ENCODE measurements around the gene DPH2. TPM values are rescaled to one million over a fixed set of nuclear protein-coding genes. Genes with fewer than 3 reads are reported as not detected.

Gene DPH2
- total RNA-seq, 1 donor from 2014 or later: 31.9 TPM

DNA sequence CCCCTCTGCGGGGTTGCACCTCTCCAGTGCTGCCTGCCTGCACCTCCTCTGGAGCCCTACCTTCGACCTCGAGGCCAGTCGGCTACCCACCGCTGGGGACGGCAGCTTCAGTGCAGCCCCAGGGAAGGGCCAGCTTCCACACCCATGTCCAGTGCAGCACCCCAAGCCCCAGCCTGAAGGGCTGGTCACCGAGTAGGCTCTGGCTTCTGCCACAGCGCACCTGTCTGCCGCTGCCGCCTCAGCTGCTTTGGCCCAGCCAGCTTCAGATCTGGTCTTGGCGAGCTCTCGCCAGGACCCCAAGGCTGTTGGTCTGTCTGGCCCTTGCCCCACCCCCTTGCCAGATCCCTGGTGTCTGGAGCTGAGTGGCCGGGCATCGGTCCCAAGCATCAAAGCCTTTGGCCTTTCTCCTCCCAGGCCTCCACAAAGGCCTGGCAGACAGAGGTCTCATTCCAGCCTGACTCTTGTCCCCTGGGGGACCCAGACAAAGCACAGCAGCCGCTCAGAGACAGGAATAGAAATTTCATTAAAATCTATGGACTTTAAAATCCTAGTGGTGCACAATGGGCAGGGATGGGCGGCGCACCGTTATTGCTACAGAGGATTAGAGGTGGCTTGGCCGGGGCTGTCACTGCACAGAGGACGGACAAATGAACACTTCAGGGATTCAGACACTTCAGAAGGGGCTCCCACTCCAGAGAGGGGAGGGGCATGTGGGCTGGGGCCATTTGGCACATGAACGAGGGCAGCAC is 26.3 kb downstream of the DPH2 start:
- Histone ChIP-seq H3K27me3 (ENCODE audit: control insufficient read depth, insufficient read depth, low read length) (no peaks in the 10 kb centered on the region), H3K4me3 (ENCODE audit: low read depth, low read length) (no peak overlapping the region), H3K36me3 (ENCODE audit: control insufficient read depth, insufficient read depth, low read length) (peaks cover 17% of the 10 kb centered on the region)
- DNase-seq (ENCODE audit: low read depth): no peak
- no peak for FAIRE-seq
- TF ChIP-seq, protein P1, sequence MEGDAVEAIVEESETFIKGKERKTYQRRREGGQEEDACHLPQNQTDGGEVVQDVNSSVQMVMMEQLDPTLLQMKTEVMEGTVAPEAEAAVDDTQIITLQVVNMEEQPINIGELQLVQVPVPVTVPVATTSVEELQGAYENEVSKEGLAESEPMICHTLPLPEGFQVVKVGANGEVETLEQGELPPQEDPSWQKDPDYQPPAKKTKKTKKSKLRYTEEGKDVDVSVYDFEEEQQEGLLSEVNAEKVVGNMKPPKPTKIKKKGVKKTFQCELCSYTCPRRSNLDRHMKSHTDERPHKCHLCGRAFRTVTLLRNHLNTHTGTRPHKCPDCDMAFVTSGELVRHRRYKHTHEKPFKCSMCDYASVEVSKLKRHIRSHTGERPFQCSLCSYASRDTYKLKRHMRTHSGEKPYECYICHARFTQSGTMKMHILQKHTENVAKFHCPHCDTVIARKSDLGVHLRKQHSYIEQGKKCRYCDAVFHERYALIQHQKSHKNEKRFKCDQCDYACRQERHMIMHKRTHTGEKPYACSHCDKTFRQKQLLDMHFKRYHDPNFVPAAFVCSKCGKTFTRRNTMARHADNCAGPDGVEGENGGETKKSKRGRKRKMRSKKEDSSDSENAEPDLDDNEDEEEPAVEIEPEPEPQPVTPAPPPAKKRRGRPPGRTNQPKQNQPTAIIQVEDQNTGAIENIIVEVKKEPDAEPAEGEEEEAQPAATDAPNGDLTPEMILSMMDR (IDR thresholded peaks at IDR 0.05; ENCODE audit: insufficient read depth, low read length, severe bottlenecking): no peak

GRCh38 chr1:43996733-43997115 is 26.9 kb downstream of the DPH2 start:
- FAIRE-seq: no peak

DNA sequence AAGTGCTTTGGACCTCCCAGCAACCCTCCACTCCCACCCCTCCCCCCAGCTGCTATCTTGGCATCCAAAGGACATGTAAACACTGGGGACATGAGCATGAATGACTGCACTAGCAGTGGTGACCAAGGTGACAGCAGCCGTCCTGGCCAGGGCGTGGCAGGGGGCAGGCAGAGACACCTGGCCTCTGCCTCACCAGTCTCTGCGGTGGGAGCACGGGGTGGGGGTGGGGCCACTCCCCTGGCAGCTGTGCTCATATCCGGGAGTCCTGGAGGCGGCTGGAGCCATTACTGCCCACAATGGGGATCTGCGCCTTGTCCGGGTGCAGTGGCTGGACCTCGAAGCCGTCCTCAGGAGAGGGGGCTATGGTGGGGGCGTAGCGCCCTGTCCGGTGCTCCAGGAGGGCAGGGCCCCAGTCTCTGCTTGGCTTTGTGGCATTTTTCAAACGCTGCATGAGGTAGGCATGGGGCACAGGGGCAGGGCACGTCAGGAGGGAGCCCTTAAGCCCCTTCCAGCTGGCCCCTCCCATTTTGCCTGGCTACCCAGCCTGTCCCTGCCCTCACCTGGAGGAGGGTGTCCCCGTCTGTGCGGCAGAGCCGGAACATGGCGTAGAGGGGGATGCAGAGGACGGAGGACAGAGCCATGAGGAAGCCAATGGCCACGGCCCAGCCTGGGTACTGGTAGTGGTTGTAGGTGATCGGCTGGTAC is 27.6 kb downstream of the DPH2 start:
- H3K27me3 ChIP-seq (ENCODE audit: control insufficient read depth, insufficient read depth, low read length): no peaks in the 10 kb centered on the region
- TF ChIP-seq, protein P1 (IDR thresholded peaks at IDR 0.05; ENCODE audit: insufficient read depth, low read length, severe bottlenecking): no peak
- FAIRE-seq: no peak

More at GRCh38 chr1:43996733-43997115, 26.9 kb downstream of the DPH2 start:
- DNase-seq (ENCODE audit: low read depth): no peak
- TF ChIP-seq, protein P1 (IDR thresholded peaks at IDR 0.05; ENCODE audit: insufficient read depth, low read length, severe bottlenecking): no peak
- no peak overlapping the region for H3K4me3 ChIP-seq (ENCODE audit: low read depth, low read length)
- peaks cover 22% of the 10 kb centered on the region for H3K36me3 ChIP-seq (ENCODE audit: control insufficient read depth, insufficient read depth, low read length)
- H3K27me3 ChIP-seq (ENCODE audit: control insufficient read depth, insufficient read depth, low read length): no peaks in the 10 kb centered on the region

GRCh38 chr1:43998000-43998378 is 28.2 kb downstream of the DPH2 start:
- FAIRE-seq (no peak), DNase-seq (ENCODE audit: low read depth) (no peak)
- TF ChIP-seq, protein P1 (IDR thresholded peaks at IDR 0.05; ENCODE audit: insufficient read depth, low read length, severe bottlenecking): no peak
- Histone ChIP-seq H3K4me3 (ENCODE audit: low read depth, low read length) (no peak overlapping the region), H3K36me3 (ENCODE audit: control insufficient read depth, insufficient read depth, low read length) (peaks cover 32% of the 10 kb centered on the region), H3K27me3 (ENCODE audit: control insufficient read depth, insufficient read depth, low read length) (no peaks in the 10 kb centered on the region)

More for the DNA sequence above, 27.6 kb downstream of the DPH2 start:
- no peak for DNase-seq (ENCODE audit: low read depth)
- Histone ChIP-seq H3K4me3 (ENCODE audit: low read depth, low read length) (no peak overlapping the region), H3K36me3 (ENCODE audit: control insufficient read depth, insufficient read depth, low read length) (peaks cover 27% of the 10 kb centered on the region)

- Histone ChIP-seq H3K36me3 (ENCODE audit: control insufficient read depth, insufficient read depth, low read length) (peaks cover 34% of the 10 kb centered on the region), H3K4me3 (ENCODE audit: low read depth, low read length) (no peak overlapping the region), H3K27me3 (ENCODE audit: control insufficient read depth, insufficient read depth, low read length) (no peaks in the 10 kb centered on the region)
- DNase-seq (ENCODE audit: low read depth) (no peak), FAIRE-seq (no peak)
- TF ChIP-seq, protein P1 (IDR thresholded peaks at IDR 0.05; ENCODE audit: insufficient read depth, low read length, severe bottlenecking): no peak
Measured at GRCh38 chr1:43999455-43999854, 29.6 kb downstream of the DPH2 start.
